Testis (tissue), 2 donors: ENCODE measurements around the gene TNRC6A.

Source experiments
- CTCF ChIP-seq, 3 experiments: fragments of 450-650 bp in 2 of 3; fragments of 200-600 bp in 1 of 3; sonication (generic) in 1 of 3; IDR thresholded peaks; one replicate each; pipeline ENCODE4 v1.5.1; 2016 to 2019; ENCODE audit warnings: antibody characterized with exemption in 3 of 3, mild to moderate bottlenecking in 2 of 3, moderate library complexity in 1 of 3
- POLR2A ChIP-seq: fragments of 450-650 bp; IDR thresholded peaks from one replicate; pipeline ENCODE4 v1.6.1; 2017; ENCODE audit warnings: antibody characterized with exemption, mild to moderate bottlenecking, moderate library complexity

GRCh38 chr16:24871891-24872290, 142.4 kb downstream of the TNRC6A start:
- TF ChIP-seq POLR2A (no peak), CTCF (IDR thresholded peaks at IDR 0.05) (no peak)
